Measurements from ENCODE around the gene E2F1. TPM values are rescaled to one million over a fixed set of nuclear protein-coding genes. Genes with fewer than 3 reads are reported as not detected.

E2F1 gene
- total and polyA plus RNA-seq, 4 donors: 0.10 to 11.0 (median 0.88) TPM

GRCh38 chr20:33667676-33668465 lies 18.3 kb downstream of the E2F1 start:
- Histone ChIP-seq H3K4me3 (ENCODE audit: low read depth in 1 of 3, low read length in 3 of 3) (peak overlapping the region; percentile 49 to 64 (median 56)), H3K27me3 (ENCODE audit: control insufficient read depth in 4 of 4, insufficient read depth in 4 of 4, low read length in 3 of 4) (no peaks in the 10 kb centered on the region), H3K36me3 (ENCODE audit: control insufficient read depth in 4 of 4, insufficient read depth in 3 of 4, low read depth in 1 of 4, low read length in 3 of 4) (peaks cover 0 to 4% (median 0%) of the 10 kb centered on the region in 4 donors), H3K9me3 (ENCODE audit: control insufficient read depth in 4 of 4, low read length in 3 of 4) (no peaks in the 10 kb centered on the region), H3K27ac (ENCODE audit: low read depth in 1 of 2, low read length in 2 of 2) (peak overlapping the region; percentile 70 to 75), H3K9ac (ENCODE audit: low read depth in 1 of 2, low read length in 2 of 2) (no peak overlapping the region), H3K4me1 (ENCODE audit: control insufficient read depth in 4 of 4, insufficient read depth in 4 of 4, low read length in 3 of 4) (peaks cover 3 to 49% (median 20%) of the 10 kb centered on the region in 4 donors)
- peak; percentile 81 for DNase-seq (ENCODE audit: low spot score)
- TF ChIP-seq RAD21 (IDR thresholded peaks at IDR 0.05): peak; percentile 83 to 95
- TF ChIP-seq NR2F2 (IDR thresholded peaks at IDR 0.05): no peak
- peak; percentile 42 for TF ChIP-seq YY1 (IDR thresholded peaks at IDR 0.05)
- TF ChIP-seq, protein P1, sequence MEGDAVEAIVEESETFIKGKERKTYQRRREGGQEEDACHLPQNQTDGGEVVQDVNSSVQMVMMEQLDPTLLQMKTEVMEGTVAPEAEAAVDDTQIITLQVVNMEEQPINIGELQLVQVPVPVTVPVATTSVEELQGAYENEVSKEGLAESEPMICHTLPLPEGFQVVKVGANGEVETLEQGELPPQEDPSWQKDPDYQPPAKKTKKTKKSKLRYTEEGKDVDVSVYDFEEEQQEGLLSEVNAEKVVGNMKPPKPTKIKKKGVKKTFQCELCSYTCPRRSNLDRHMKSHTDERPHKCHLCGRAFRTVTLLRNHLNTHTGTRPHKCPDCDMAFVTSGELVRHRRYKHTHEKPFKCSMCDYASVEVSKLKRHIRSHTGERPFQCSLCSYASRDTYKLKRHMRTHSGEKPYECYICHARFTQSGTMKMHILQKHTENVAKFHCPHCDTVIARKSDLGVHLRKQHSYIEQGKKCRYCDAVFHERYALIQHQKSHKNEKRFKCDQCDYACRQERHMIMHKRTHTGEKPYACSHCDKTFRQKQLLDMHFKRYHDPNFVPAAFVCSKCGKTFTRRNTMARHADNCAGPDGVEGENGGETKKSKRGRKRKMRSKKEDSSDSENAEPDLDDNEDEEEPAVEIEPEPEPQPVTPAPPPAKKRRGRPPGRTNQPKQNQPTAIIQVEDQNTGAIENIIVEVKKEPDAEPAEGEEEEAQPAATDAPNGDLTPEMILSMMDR (IDR thresholded peaks at IDR 0.05; ENCODE audit: low read depth, low read length, missing input control): peak; percentile 85
- TF ChIP-seq SP1 (IDR thresholded peaks at IDR 0.05): peak; percentile 10
- 32% methylated on average over 47 of the region's 47 CpGs for WGBS

GRCh38 chr20:33667245-33667675 lies 18.9 kb downstream of the E2F1 start:
- 26% methylated on average over 55 of the region's 55 CpGs for WGBS
- H3K4me1 ChIP-seq (ENCODE audit: control insufficient read depth in 4 of 4, insufficient read depth in 4 of 4, low read length in 3 of 4): peaks cover 3 to 48% (median 22%) of the 10 kb centered on the region in 4 donors
- DNase-seq (ENCODE audit: low spot score): no peak
- TF ChIP-seq, protein P2, sequence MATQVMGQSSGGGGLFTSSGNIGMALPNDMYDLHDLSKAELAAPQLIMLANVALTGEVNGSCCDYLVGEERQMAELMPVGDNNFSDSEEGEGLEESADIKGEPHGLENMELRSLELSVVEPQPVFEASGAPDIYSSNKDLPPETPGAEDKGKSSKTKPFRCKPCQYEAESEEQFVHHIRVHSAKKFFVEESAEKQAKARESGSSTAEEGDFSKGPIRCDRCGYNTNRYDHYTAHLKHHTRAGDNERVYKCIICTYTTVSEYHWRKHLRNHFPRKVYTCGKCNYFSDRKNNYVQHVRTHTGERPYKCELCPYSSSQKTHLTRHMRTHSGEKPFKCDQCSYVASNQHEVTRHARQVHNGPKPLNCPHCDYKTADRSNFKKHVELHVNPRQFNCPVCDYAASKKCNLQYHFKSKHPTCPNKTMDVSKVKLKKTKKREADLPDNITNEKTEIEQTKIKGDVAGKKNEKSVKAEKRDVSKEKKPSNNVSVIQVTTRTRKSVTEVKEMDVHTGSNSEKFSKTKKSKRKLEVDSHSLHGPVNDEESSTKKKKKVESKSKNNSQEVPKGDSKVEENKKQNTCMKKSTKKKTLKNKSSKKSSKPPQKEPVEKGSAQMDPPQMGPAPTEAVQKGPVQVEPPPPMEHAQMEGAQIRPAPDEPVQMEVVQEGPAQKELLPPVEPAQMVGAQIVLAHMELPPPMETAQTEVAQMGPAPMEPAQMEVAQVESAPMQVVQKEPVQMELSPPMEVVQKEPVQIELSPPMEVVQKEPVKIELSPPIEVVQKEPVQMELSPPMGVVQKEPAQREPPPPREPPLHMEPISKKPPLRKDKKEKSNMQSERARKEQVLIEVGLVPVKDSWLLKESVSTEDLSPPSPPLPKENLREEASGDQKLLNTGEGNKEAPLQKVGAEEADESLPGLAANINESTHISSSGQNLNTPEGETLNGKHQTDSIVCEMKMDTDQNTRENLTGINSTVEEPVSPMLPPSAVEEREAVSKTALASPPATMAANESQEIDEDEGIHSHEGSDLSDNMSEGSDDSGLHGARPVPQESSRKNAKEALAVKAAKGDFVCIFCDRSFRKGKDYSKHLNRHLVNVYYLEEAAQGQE (IDR thresholded peaks at IDR 0.05): no peak
- TF ChIP-seq RAD21 (IDR thresholded peaks at IDR 0.05): no peak
- no peak for TF ChIP-seq HNF4A (conservative IDR thresholded peaks at IDR 0.05)
- no peak for TF ChIP-seq FOXA1 (IDR thresholded peaks at IDR 0.05)
- TF ChIP-seq ZBTB33 (IDR thresholded peaks at IDR 0.05): no peak
- no peak for TF ChIP-seq ATF3 (IDR thresholded peaks at IDR 0.05)
- TF ChIP-seq FOXA2 (IDR thresholded peaks at IDR 0.05): no peak
- H3K27ac ChIP-seq (ENCODE audit: low read depth in 1 of 2, low read length in 2 of 2): peak overlapping the region; percentile 70 to 75
- H3K9me3 ChIP-seq (ENCODE audit: control insufficient read depth in 4 of 4, low read length in 3 of 4): no peaks in the 10 kb centered on the region
- H3K9ac ChIP-seq (ENCODE audit: low read depth in 1 of 2, low read length in 2 of 2): no peak overlapping the region
- H3K4me3 ChIP-seq (ENCODE audit: low read depth in 1 of 3, low read length in 3 of 3): peak overlapping the region; percentile 49 to 64 (median 56)
- peaks cover 0 to 4% (median 0%) of the 10 kb centered on the region in 4 donors for H3K36me3 ChIP-seq (ENCODE audit: control insufficient read depth in 4 of 4, insufficient read depth in 3 of 4, low read depth in 1 of 4, low read length in 3 of 4)
- no peaks in the 10 kb centered on the region for H3K27me3 ChIP-seq (ENCODE audit: control insufficient read depth in 4 of 4, insufficient read depth in 4 of 4, low read length in 3 of 4)
